ENCODE results near the gene MASP1.

MASP1 gene

DNA sequence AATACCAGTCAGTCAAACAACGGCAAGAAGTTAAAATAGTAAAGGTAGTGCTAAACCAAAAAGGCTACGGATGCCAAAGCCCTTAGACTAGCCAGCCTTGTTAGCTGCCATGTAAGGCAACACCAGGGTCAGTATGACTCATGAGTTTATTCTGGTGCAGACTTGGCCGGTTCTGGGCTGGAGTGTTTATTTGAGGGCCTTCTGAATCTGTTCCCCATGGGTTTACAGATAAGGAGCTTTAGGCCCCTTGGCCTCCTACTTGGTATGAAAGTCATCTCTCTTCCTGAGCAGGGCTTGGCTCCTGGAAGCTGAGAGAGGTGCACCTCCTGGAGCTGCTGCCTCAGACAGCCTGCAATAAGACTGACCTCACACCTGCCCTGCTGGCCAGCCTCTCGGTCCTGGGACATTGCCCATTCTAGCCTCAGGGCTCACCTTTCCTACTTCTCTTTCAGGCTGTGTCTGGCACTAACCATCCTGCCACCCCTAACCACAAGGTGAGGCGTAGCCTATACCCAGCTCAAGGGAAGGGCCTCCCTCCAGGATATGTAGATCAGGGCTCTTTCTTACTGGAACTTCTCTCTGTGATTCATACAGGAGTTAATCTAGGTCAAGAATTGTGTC is 104.6 kb downstream of the MASP1 start:
- no peaks in the 10 kb centered on the region for H3K27me3 ChIP-seq (ENCODE audit: control insufficient read depth, insufficient read depth, low read length)
- no peaks in the 10 kb centered on the region for H3K36me3 ChIP-seq (ENCODE audit: control insufficient read depth, insufficient read depth, low read length)
- H3K4me1 ChIP-seq (ENCODE audit: control insufficient read depth, insufficient read depth, low read length) = peaks cover 56% of the 10 kb centered on the region
- no peaks in the 10 kb centered on the region; the same call in 1 of the 2 replicates for H3K9me3 ChIP-seq (ENCODE audit: control insufficient read depth, insufficient read depth, low read depth, low read length)
- peak overlapping the region; percentile 87 for H3K9ac ChIP-seq (ENCODE audit: low read length)
- H3K4me3 ChIP-seq (ENCODE audit: low read depth, low read length) = peak overlapping the region; percentile 20; the same call in 1 of the 2 replicates
- peak overlapping the region; percentile 92 for H3K27ac ChIP-seq (ENCODE audit: low read depth, low read length)

DNA sequence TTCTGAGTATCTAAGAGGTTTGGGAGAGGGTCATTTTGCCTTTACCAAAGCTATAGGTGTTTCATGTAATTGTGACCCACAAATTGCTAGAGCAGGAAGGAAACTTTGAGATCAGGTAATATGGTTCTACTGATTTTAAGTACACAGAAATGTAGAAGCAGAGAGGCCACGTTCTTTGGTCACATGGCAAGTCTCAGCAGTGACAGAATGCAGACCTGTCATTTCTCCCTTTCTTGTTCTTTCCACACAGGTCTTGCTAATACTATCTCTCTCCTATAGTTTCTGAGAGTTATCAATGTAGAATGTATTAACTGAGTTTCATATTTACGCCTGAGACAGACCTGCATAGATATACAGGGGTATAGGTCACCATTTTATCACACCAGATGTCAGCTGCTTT is 105.2 kb downstream of the MASP1 start:
- Histone ChIP-seq H3K9ac (ENCODE audit: low read length) (peak overlapping the region; percentile 87), H3K27ac (ENCODE audit: low read depth, low read length) (peak overlapping the region; percentile 92), H3K27me3 (ENCODE audit: control insufficient read depth, insufficient read depth, low read length) (no peaks in the 10 kb centered on the region; the same call in 1 of the 2 replicates), H3K4me1 (ENCODE audit: control insufficient read depth, insufficient read depth, low read length) (peaks cover 61% of the 10 kb centered on the region), H3K4me3 (ENCODE audit: low read depth, low read length) (no peak overlapping the region), H3K9me3 (ENCODE audit: control insufficient read depth, insufficient read depth, low read depth, low read length) (no peaks in the 10 kb centered on the region), H3K36me3 (ENCODE audit: control insufficient read depth, insufficient read depth, low read length) (no peaks in the 10 kb centered on the region)

DNA sequence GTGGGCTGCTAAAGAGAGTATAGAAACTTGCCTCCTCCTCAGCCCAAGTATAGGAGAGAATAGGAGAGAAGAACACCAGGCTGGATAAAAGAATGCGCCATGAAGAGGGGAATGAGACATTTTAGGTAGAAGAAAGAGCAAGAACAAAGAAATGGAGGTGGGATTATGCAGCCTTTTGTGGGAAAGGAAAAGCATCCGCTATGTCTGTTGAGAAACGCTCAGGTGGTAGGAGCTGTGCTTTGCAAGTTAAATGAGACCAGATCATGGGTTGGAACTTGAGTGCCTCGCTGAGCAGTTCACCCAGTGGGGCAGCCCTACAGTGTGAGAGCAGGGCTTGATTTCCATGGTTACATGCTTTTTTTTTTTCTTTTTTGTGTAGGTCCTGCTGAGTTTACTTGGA is 105.8 kb downstream of the MASP1 start:
- Histone ChIP-seq H3K27me3 (ENCODE audit: control insufficient read depth, insufficient read depth, low read length) (no peaks in the 10 kb centered on the region; the same call in 1 of the 2 replicates), H3K4me3 (ENCODE audit: low read depth, low read length) (peak overlapping the region; percentile 43), H3K36me3 (ENCODE audit: control insufficient read depth, insufficient read depth, low read length) (no peaks in the 10 kb centered on the region), H3K27ac (ENCODE audit: low read depth, low read length) (peak overlapping the region; percentile 92), H3K9me3 (ENCODE audit: control insufficient read depth, insufficient read depth, low read depth, low read length) (no peaks in the 10 kb centered on the region), H3K4me1 (ENCODE audit: control insufficient read depth, insufficient read depth, low read length) (peaks cover 64% of the 10 kb centered on the region), H3K9ac (ENCODE audit: low read length) (peak overlapping the region; percentile 87)

Data from HUES6 (cell line).